ENCODE results near the gene FFAR4.

Gene FFAR4

DNA sequence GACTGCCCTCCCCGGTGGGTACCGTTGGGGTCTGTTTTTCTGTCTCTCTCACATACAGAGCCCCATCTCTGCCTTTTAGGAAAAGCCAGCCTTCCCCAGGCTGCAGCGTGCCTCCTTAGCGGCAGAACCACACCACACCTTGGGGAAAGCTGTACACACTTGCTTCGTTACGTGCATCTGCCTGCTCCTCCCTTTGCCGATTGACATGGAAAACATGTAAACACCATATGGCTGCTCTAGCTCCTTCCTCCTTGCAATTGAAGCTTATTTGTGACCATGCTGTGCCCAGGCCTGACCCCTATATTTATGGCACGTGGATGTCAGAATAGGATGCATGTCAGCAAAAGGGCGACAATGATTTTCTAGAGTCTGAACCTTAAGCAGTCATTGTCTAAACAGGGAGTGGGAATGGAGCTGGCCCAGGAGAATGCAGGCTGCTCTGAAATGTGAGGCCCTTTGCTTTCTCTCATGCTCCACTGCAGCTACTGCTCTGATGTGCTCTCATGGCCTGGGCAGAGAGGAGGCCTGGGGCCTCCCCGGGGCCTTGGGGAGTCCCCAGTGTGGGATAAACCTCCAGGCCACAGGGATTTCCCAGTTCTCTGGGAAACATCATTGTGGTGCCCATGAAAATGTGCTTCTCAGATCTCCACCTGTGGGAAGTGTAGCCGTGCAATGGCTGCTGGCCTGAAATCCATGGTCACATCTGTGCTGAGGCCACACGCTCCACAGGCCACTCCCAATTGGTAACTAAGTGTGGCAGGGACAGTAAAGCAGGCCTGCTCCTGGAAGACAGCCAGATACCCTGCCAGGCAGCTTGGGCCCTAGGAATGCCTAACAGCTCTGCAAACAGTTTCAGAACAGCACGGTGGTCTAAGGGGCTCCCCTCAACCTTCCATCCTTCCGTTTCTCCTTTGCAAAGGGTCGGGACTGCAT, 64.4 kb downstream of the FFAR4 start:
- TF ChIP-seq, protein P1, sequence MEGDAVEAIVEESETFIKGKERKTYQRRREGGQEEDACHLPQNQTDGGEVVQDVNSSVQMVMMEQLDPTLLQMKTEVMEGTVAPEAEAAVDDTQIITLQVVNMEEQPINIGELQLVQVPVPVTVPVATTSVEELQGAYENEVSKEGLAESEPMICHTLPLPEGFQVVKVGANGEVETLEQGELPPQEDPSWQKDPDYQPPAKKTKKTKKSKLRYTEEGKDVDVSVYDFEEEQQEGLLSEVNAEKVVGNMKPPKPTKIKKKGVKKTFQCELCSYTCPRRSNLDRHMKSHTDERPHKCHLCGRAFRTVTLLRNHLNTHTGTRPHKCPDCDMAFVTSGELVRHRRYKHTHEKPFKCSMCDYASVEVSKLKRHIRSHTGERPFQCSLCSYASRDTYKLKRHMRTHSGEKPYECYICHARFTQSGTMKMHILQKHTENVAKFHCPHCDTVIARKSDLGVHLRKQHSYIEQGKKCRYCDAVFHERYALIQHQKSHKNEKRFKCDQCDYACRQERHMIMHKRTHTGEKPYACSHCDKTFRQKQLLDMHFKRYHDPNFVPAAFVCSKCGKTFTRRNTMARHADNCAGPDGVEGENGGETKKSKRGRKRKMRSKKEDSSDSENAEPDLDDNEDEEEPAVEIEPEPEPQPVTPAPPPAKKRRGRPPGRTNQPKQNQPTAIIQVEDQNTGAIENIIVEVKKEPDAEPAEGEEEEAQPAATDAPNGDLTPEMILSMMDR (conservative IDR thresholded peaks at IDR 0.05; ENCODE audit: control insufficient read depth, insufficient read depth, low read depth, low read length), result no peak
- H3K4me3 ChIP-seq (ENCODE audit: control insufficient read depth, low read depth, low read length), result no peak overlapping the region
- no peak for DNase-seq (ENCODE audit: low read depth)
